Activated CD8-positive, alpha-beta memory T cell treated with anti-CD3 and anti-CD28 coated beads for 24 hours (primary cell): ENCODE data around the gene BTBD16.

ENCODE experiments used
- DNase-seq: peaks from one replicate; pipeline ENCODE4 v3.0.0-alpha.2; 2020

The BTBD16 gene

GRCh38 chr10:122271076-122271475 is at the start of gene BTBD16:
TSS of gene BTBD16 (plus strand) at chr10:122271296. CDS start at chr10:122275082, 3,786 bp downstream.
- no peak for DNase-seq

- DNase-seq: no peak
These were observed 49.1 kb upstream of the BTBD16 start for GRCh38 chr10:122221958-122222357.

- no peak for DNase-seq
These were observed 48.5 kb upstream of the BTBD16 start for GRCh38 chr10:122222638-122223037.

- no peak for DNase-seq
These were observed 46.9 kb upstream of the BTBD16 start for GRCh38 chr10:122224159-122224558.

- DNase-seq: no peak
These were observed 45.8 kb upstream of the BTBD16 start for GRCh38 chr10:122225330-122225729.

- DNase-seq: no peak
These were observed 43.3 kb upstream of the BTBD16 start for GRCh38 chr10:122227754-122228153.

GRCh38 chr10:122229666-122230065 is 41.4 kb upstream of the BTBD16 start:
- DNase-seq: no peak

- no peak for DNase-seq
These were observed 40.9 kb upstream of the BTBD16 start for GRCh38 chr10:122230222-122230621.

- DNase-seq: no peak
These were observed 38.3 kb upstream of the BTBD16 start for GRCh38 chr10:122232769-122233168.

- no peak for DNase-seq
These were observed 37.2 kb upstream of the BTBD16 start for GRCh38 chr10:122233857-122234348.

- DNase-seq: no peak
These were observed 36.7 kb upstream of the BTBD16 start for GRCh38 chr10:122234416-122234815.

- no peak for DNase-seq
These were observed 34.3 kb upstream of the BTBD16 start for GRCh38 chr10:122236690-122237306.

- DNase-seq: no peak
These were observed 33.6 kb upstream of the BTBD16 start for GRCh38 chr10:122237331-122237990.

- DNase-seq: no peak
These were observed 31.4 kb upstream of the BTBD16 start for GRCh38 chr10:122239578-122240257.

- no peak for DNase-seq
These were observed 30.7 kb upstream of the BTBD16 start for GRCh38 chr10:122240401-122240800.

- DNase-seq: no peak
These were observed 29.3 kb upstream of the BTBD16 start for GRCh38 chr10:122241836-122242235.

GRCh38 chr10:122243550-122243949 is 27.5 kb upstream of the BTBD16 start:
- DNase-seq: no peak

- no peak for DNase-seq
These were observed 26.8 kb upstream of the BTBD16 start for GRCh38 chr10:122244001-122244975.

- no peak for DNase-seq
These were observed 26.0 kb upstream of the BTBD16 start for GRCh38 chr10:122245136-122245535.

- DNase-seq: no peak
These were observed 25.2 kb upstream of the BTBD16 start for GRCh38 chr10:122245897-122246296.

- no peak for DNase-seq
These were observed 24.1 kb upstream of the BTBD16 start for GRCh38 chr10:122246830-122247520.
